ENCODE data around the gene FAAP20.

The FAAP20 gene

GRCh38 chr1:2215329-2215728 is 20.8 kb upstream of the FAAP20 start:
- DNase-seq, result peak in 1 of 2 donors; percentile 68
- H3K4me1 ChIP-seq, result peaks cover 10 to 46% (median 40%) of the 10 kb centered on the region in 4 donors
- no peaks in the 10 kb centered on the region for H3K36me3 ChIP-seq
- H3K27ac ChIP-seq, result peak overlapping the region; percentile 91 to 100
- TF ChIP-seq CTCF (IDR thresholded peaks at IDR 0.05), result no peak
- intact Hi-C loops (cut with DNase I; ENCODE audit: low total_unique reads), result loop anchor here (5.0 kb wide), 1 partner anchor 977 kb away; no protein-coding TSS in a partner anchor
- H3K4me3 ChIP-seq, result no peak overlapping the region
- H3K27me3 ChIP-seq, result no peaks in the 10 kb centered on the region
- no peaks in the 10 kb centered on the region for H3K9me3 ChIP-seq

- peak overlapping the region in 1 of 2 donors; percentile 51 for H3K4me3 ChIP-seq
- peaks cover 17 to 53% (median 47%) of the 10 kb centered on the region in 4 donors for H3K4me1 ChIP-seq
- H3K27ac ChIP-seq, result peak overlapping the region; percentile 91 to 100
- H3K9me3 ChIP-seq, result no peaks in the 10 kb centered on the region
- intact Hi-C loops (cut with DNase I; ENCODE audit: low total_unique reads), result loop anchor here (5.0 kb wide), 1 partner anchor 978 kb away; no protein-coding TSS in a partner anchor
- no peak for TF ChIP-seq CTCF (IDR thresholded peaks at IDR 0.05)
- DNase-seq, result peak in 1 of 2 donors; percentile 80
- H3K27me3 ChIP-seq, result no peaks in the 10 kb centered on the region
- no peaks in the 10 kb centered on the region for H3K36me3 ChIP-seq
Measured at GRCh38 chr1:2214541-2215241, 20.1 kb upstream of the FAAP20 start.

- peak overlapping the region; percentile 33 to 51 for H3K4me3 ChIP-seq
Measured at GRCh38 chr1:2213576-2214505, 19.3 kb upstream of the FAAP20 start.

GRCh38 chr1:2212532-2213491 is 18.2 kb upstream of the FAAP20 start:
- Histone ChIP-seq H3K36me3 (no peaks in the 10 kb centered on the region), H3K27me3 (no peaks in the 10 kb centered on the region), H3K27ac (peak overlapping the region; percentile 91 to 100), H3K9me3 (no peaks in the 10 kb centered on the region), H3K4me1 (peaks cover 24 to 70% (median 65%) of the 10 kb centered on the region in 4 donors), H3K4me3 (peak overlapping the region; percentile 33 to 51)
- DNase-seq, result peak; percentile 95 to 98
- TF ChIP-seq CTCF (IDR thresholded peaks at IDR 0.05), result peak; percentile 10 to 54
- intact Hi-C loops (cut with DNase I; ENCODE audit: low total_unique reads), result no loop called here

More at GRCh38 chr1:2213576-2214505, 19.3 kb upstream of the FAAP20 start:
- Histone ChIP-seq H3K27me3 (no peaks in the 10 kb centered on the region), H3K9me3 (no peaks in the 10 kb centered on the region), H3K36me3 (no peaks in the 10 kb centered on the region), H3K4me1 (peaks cover 23 to 61% (median 55%) of the 10 kb centered on the region in 4 donors), H3K27ac (peak overlapping the region; percentile 91 to 100)
- TF ChIP-seq CTCF (IDR thresholded peaks at IDR 0.05), result no peak
- intact Hi-C loops (cut with DNase I; ENCODE audit: low total_unique reads), result no loop called here
- DNase-seq, result peak; percentile 90 to 95

GRCh38 chr1:2212274-2212531 is 17.6 kb upstream of the FAAP20 start:
- Histone ChIP-seq H3K4me1 (peaks cover 24 to 75% (median 71%) of the 10 kb centered on the region in 4 donors), H3K27ac (peak overlapping the region; percentile 91 to 100), H3K27me3 (no peaks in the 10 kb centered on the region), H3K4me3 (peak overlapping the region; percentile 33 to 51), H3K36me3 (no peaks in the 10 kb centered on the region), H3K9me3 (no peaks in the 10 kb centered on the region)
- intact Hi-C loops (cut with DNase I; ENCODE audit: low total_unique reads), result no loop called here
- no peak for TF ChIP-seq CTCF (IDR thresholded peaks at IDR 0.05)
- no peak for DNase-seq
